HG02798 (cell line): ENCODE measurements around the gene KIF20B.

Experiments
- ATAC-seq: cut with Tn5 transposase; IDR thresholded peaks from one replicate; pipeline ENCODE4 v1.9.1; 2021; ENCODE audit warnings: mild to moderate bottlenecking; ENCODE audit not compliant: unreplicated experiment, poor library complexity

The KIF20B gene, protein sequence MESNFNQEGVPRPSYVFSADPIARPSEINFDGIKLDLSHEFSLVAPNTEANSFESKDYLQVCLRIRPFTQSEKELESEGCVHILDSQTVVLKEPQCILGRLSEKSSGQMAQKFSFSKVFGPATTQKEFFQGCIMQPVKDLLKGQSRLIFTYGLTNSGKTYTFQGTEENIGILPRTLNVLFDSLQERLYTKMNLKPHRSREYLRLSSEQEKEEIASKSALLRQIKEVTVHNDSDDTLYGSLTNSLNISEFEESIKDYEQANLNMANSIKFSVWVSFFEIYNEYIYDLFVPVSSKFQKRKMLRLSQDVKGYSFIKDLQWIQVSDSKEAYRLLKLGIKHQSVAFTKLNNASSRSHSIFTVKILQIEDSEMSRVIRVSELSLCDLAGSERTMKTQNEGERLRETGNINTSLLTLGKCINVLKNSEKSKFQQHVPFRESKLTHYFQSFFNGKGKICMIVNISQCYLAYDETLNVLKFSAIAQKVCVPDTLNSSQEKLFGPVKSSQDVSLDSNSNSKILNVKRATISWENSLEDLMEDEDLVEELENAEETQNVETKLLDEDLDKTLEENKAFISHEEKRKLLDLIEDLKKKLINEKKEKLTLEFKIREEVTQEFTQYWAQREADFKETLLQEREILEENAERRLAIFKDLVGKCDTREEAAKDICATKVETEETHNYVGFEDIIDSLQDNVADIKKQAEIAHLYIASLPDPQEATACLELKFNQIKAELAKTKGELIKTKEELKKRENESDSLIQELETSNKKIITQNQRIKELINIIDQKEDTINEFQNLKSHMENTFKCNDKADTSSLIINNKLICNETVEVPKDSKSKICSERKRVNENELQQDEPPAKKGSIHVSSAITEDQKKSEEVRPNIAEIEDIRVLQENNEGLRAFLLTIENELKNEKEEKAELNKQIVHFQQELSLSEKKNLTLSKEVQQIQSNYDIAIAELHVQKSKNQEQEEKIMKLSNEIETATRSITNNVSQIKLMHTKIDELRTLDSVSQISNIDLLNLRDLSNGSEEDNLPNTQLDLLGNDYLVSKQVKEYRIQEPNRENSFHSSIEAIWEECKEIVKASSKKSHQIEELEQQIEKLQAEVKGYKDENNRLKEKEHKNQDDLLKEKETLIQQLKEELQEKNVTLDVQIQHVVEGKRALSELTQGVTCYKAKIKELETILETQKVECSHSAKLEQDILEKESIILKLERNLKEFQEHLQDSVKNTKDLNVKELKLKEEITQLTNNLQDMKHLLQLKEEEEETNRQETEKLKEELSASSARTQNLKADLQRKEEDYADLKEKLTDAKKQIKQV (N-terminal part only)

DNA sequence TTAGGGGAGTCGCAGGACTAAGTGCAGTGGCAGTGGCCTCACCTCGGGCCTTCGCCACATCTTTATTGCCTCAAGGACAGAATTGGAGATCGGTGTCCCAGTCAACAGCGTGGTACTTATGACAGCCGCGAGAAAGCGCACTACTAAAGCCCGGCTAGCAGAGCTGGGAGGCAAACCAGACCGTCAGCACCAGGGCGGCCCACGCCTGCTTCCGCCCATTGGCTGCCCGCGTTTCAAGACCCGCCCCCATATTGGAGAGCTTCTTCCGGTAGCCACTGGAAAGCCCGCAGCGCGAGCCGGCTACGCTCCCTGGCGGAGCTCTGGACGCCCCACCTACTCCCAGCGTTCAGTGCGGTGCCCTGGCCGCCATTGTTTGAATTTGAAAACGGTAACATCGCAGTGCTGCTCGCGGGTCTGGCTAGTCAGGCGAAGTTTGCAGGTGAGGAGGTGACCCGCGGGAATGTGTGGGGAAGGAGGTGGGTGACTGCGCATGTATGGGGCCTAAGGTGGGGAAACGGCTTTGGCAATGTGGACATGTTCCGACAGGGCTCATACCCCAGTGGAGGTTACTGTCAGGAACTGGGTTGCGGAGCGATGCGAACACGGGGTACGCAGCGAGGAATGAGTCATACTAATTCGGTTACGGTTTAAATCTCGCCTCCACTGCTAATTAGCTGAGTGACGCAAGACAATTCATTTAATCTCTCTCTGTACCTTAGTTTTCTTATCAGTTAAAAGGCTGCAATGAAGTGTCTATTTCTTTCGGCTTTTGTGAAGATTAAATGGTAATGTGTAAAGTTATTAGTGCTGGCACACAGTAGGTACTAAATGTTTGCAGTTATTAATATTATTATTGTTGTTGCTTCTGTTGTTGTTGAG, at the start of gene KIF20B:
Gene KIF20B, plus strand, starts transcription at position 349 of the 879 bp plus-strand sequence. CDS start 3,705 bp downstream, outside the sequence.
- ATAC-seq = peak; percentile 99

DNA sequence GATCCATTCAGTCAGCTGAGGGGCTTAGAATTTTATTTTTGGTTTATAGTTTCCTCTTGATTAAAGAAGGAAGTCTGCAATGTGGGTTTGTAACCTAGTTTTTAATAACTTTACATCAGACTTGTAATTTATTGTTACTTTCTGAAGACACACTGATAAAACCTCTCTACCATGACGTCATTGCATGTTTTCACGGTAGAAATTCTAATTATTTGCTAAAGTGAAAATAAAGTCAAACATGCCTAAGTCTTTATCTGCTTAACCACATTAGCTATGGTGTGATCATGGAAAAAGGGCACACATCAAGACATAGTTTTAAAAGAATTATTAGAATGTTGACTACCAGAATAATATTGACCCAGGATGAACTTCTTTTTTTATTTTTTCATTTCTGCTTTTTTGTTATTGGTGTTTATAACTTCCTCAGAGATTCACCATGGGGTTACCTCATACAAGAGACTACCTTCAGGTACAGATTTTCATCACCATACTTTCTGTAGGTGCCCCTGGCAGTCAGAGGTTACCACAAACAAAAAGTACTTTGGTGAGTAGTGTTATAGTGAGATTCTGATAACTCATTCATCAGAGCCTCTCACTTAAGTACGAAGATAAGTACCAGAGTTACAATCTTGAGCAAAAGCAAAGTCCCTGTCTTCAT, 49.3 kb upstream of the KIF20B start:
- peak; percentile 48 for ATAC-seq

DNA sequence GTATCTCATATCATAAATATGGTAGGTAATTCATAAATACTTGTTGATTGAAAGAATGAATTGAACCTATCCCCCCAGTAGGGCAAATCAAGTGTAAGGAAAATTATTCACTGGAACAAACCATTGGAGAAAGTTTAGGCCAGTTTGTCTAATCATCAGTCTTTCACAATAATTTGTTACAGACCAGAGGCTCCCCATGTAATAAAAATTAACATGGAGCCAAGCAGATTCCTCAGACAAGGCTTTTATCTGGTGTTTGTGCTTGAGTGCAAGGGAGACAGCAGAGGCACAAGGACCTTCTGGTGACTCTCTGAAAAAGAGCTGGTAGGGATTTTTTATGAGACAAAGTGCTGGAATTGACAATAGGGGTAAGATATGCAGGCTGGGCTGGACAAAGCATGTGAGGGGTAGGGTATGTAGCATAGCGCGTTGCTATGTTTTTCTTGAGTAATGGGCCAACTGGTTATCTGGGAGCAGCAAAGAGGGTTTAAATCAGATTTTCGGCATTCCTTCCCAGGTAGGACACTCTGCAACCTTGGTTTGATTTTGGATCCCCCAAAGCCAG, 48.5 kb upstream of the KIF20B start:
- peak; percentile 4 for ATAC-seq

DNA sequence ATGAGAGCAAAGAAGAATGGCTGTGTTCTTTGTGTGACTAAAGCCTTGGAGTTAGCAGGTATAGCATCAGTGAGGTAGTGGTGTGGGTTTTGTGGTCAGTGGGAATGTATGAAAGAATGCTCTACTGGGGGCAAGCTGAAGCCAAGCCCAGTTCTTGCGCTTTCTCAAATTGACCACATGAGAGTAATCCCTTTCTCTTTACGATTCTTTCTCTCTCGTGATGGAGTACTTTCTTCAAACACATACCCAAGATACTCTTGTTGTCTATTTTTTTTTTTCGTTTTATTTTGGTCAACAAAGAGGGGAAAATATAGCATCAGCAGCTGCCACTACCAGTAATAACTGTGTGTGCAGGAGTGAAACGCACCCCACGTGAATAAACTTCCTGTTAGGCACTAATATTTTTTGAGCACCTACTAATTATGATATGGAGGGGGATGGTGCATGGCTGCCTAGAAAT, 48.0 kb upstream of the KIF20B start:
- ATAC-seq = peak; percentile 62

DNA sequence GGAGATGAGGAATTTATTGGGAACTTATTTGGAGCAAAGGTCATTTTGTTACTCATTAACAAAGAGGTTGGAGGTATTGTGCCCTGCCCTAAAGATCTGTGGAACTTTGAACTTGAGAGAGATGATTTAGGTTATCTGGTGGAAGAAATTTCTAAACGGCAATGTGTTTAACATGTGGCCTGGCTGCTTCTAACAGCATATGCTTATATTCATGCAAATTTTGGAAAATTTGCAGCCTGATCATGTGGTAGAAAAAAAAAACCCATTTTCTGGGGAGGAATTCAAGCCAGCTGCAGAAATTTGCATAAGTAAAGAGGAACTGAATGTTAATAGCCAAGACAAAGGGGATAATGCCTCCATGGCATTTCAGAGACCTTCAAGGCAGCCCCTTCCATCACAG, 45.7 kb upstream of the KIF20B start:
- ATAC-seq = no peak

DNA sequence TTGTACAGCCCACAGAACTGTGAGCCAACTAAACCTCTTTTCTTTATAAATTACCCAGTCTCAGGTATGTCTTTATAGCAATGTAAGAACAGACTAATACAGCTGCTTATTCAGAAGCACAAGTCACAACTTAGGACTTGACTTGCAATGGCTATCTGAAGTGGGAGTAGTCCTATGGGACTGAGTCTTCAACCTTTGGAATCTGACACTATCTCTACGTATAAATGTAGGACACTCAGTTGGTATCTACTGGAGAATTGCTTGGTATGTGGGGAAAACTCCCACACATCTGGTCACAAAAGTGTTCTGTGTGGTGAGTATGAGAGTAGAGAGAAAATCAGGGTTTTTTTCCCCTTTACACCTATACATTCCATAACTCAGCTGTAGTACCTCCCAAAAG, 44.1 kb upstream of the KIF20B start:
- ATAC-seq = no peak

DNA sequence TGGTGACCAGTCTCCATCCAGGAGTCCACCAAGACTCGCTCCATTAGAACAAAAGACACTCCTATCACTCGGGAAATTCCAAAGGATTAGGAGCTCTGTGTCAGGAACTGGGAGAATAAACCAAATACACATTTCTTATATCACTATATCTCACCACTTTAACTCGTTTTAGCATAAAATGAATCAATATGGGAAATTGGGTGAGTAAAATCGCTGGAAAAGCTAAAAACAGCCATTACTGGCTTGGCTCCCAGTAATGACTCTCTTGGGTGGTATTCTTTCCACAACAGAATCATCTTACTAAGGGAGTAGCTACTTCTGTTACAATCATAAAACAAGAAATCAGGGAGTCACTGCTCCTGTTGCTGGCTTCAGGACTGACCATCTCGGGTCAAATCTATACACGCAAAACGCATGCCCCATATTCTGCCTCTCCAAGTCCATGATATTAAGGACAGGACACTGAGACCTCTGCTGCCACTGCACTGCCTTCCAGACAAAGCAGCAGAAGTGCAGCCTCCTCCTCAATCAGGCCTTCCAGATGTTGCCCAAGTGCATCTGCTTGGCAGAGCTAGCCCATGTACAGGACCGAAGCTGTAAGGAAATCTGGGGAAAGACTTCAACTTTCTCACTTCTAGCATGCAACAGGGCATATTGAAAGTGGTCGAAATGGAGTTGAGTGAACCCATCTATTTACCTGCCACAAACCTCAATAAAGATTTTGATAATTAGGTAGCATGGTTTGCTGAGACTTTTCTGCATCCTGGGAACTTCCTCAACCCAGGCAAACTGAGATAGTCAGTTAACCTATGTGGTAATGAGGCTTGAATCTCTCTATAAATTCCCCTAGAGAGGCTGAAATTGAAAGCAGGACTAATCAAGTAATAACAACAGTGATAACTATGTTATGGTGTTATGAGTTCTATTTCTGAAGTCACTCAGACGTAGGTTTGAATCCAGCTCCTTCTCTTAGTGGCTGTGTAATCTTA, 42.0 kb upstream of the KIF20B start:
- ATAC-seq = no peak

DNA sequence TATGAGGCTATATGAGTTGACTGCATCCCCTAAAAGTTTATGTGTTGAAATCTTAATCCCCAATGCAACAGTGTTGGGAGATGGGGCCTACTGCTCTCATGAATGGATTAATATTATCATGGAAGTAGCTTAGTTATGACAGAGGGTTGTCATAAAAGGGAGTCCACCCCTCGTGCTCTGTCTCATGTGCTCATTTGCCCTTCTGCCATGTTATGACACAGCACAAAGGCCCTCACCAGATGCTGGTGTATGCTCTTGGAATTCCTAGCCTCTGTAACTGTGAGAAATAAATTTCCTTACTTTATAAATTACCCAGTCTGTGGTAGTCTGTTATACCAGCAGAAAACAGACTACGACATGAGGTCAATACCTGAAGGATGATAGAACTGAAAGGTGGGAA, 38.8 kb upstream of the KIF20B start:
- no peak for ATAC-seq

DNA sequence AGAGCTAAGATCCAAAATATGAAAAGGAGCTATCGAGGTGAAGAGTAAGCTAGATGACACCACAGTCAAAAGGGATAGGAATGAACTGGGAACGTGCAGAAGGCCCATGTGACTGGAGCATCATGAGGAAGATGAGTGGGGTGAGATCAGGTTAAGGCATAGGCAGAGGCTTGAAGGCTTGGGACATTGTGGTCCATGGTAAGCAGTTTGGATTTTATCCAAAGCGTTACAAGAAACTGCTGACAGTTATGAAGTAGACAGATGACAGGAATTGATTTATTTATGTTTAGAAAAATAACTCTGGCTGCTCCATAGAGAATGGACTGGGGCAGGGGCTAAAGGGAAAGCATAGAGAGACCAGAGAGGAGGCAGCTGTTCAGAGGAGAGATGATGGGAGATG, 38.2 kb upstream of the KIF20B start:
- ATAC-seq = no peak

DNA sequence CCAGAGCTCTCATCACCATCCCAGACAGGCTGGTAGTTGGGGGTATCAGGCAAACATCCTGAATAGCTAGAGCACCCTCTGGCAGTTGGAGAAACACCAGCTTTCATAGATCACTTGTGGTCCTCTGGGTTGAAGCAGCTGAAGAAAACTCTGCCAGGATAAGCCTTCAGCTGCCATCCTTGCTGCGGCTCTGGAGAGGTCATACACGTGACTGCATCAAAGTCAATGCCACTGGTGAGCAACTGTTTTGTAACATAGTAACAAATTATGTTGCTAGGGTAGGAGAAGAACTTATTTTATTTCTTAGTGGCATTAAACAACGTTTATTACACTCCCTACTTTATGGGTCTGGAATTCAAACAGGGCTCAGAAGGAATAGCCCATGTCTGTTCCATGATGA, 37.2 kb upstream of the KIF20B start:
- ATAC-seq = no peak

DNA sequence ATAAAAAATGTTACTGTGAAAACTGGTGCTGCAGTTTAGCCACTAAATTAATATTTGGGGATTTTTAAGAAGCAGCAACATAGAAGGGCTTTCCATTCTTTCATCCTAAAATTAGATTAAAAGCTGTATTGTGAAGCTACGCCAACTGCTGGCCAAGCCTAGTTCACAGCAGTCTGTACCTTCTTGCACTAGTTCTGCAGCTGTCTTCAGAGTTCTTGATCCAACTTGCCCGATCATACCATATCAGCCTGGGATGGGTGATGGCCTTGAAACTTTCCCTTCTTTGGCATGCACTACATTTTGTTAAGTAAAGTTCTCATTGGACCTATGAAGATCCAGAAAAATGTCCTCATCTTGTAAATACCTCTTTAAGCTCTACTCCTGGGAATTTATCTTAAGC, 36.1 kb upstream of the KIF20B start:
- ATAC-seq = no peak

DNA sequence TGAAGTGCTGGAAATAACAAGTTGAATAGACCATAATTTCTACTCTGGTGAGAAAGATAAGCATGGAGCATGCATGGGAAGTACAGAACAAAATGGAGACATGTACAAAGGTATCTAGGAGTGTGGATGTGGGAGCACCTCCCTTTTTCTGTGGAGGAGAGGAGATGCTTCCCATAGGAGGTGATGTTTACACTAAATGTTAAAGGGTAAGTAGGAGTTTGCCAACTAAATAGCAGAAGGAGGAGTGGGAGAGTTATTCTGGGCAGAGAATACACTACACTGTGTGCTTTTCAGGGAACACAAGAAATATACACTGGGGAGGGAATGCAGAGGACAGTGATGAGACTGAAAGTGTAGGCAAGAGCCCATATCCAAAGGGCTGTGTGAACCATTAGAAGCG, 35.3 kb upstream of the KIF20B start:
- ATAC-seq = no peak

DNA sequence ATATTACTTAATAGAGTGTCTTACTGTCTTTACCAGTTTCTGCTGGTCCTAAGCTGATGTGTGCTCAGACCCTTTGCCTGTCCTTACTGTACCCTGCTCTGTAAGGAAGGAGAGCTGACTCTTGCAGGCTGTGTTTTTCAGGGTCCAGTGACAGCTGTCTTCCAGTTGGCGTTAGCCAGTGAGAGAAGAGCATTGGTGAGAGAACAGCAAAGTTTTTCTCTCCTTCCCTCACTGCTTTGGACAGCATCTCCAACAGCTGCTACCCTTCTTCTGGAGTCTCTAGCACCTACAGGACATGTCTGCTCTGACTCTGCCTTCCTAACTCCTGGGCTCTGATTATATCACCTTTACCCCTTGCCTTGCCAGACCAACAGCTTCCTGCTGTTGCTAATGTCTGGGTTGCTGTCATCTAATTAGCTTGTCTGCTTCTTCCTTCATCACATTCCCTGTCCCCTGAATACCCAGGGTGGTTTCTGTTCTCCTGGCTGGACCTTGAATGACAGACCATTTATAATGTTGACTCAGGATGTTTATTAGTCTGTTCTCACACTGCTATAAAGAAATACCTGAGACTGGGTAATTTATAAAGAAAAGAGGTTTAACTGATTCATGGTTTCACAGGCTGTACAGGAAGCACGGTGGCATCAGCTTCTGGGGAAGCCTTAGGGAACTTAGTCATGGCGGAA, 32.9 kb upstream of the KIF20B start:
- no peak for ATAC-seq

DNA sequence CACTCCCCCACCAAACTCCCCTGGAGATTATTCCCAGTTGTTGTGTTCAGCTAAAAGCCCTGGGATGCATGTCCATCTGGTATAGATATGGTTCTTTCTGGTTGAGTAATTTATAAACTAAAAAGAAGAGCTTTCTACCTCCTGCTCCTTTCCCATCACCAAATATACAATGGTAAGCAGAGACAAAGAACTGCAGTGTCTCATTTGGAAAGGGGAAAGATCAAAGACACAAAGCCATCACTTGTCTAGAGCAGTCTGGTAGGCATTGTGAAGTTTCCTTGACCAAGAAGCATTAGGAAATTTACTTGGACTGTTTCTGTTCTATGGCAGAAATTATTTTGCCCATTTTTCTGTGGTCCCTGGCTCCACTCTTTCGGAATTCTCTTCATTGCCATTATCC, 31.4 kb upstream of the KIF20B start:
- no peak for ATAC-seq

DNA sequence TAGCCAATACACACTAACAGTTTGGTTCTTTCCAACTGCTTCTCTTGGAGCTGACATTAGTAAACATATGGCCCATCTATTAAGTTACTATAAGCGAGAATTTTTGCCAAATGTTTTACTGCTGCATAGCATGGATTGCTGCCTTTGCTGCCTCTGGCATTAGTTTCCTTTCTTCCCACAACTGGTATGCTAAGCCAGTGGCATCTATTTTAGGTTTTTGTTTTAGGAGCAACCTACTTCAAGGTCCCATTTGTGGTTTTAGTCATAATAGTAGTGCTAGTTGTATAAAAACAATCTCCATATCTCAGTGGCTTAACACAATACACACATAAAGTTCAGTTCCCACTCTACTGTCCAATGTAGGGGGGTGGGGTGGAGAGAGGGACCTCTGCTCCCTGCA, 30.5 kb upstream of the KIF20B start:
- no peak for ATAC-seq

DNA sequence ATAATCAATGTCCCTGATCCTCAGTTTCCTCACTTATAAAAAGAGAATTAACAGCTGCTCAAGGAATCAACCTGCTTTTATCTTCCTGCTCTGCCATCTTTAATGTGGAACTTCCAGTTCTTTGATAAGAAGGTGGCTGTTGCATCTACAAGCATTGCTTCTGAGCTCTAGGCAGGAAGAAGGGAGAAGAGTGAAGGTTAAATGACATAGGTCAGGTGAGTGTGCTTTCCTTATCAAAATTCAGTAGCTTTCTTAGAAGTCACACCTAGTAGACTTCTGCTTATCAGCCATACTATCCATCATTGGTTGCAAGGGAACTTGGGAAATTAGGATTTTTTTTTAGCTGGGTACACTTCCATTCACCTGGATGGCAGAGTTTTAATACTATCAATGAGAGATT, 24.0 kb upstream of the KIF20B start:
- no peak for ATAC-seq

DNA sequence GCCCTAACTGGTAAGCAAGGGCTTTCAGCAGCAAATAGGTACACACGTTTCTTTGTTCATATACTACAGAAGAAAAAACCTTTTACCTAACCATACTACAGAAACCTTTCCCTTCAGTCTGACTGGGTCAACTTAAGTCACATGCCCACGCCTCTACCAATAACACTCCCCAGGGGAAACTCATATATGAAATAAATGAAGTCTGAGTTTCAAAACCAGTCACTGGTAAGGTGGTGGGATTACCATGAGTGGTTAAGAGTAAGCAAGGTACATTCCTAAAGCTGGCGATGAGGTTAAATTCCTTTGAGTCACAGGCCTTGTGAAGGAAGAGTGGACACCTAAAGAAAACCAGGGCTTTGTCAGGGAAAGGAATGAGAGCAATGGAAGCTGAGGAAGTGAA, 21.4 kb upstream of the KIF20B start:
- ATAC-seq = peak; percentile 67
